Panc1 (cell line): ENCODE data around the gene UPP1. TPM values are rescaled to one million over a fixed set of nuclear protein-coding genes. Genes with fewer than 3 reads are reported as not detected.

Experiments used
- ATAC-seq: fragments of 200-7000 bp; cut with Tn5 transposase; 2 replicates; pipeline ENCODE4 v1.9.1; 2020; ENCODE audit warnings: mild to moderate bottlenecking, moderate library complexity
- BruUV-seq: library from RNA; stranded (reverse); fragments of 400-500 nt; replicated peaks from 2 replicates; lab custom pipeline; 2021; lab: Mats Ljungman, UMichigan
- CTCF ChIA-PET: fragments of 300-600 bp; sonication (Branson Sonifier 250); formaldehyde crosslinking; loops from one replicate; lab custom pipeline; 2022; ENCODE audit warnings: antibody characterized with exemption; lab: Charles Lee
- POLR2A ChIA-PET: fragments of 300-600 bp; sonication (Branson Sonifier 250); formaldehyde crosslinking; loops from one replicate; lab custom pipeline; 2022; ENCODE audit warnings: antibody characterized with exemption; lab: Charles Lee
- DNase-seq: peaks from one replicate; pipeline ENCODE4 v3.0.0-alpha.2; 2010; ENCODE audit warnings: low read depth, low spot score
- H3K27ac ChIP-seq: 2 replicates; pipeline ENCODE4 v1.5.1; 2011; ENCODE audit warnings: mild to moderate bottlenecking, low read length, inconsistent platforms
- H3K27me3 ChIP-seq: fragments of 200-500 bp; sonication (Bioruptor generic); 2 replicates; pipeline ENCODE4 v1.6.0; 2014; ENCODE audit warnings: low read length, inconsistent platforms; ENCODE audit not compliant: control insufficient read depth, insufficient read depth
- H3K36me3 ChIP-seq: fragments of 200-500 bp; sonication (Bioruptor generic); 2 replicates; pipeline ENCODE4 v1.5.1; 2014; ENCODE audit warnings: inconsistent platforms, mild to moderate bottlenecking, low read length, moderate library complexity; ENCODE audit not compliant: control insufficient read depth, insufficient read depth
- H3K4me1 ChIP-seq: 2 replicates; pipeline ENCODE4 v1.5.1; 2011; ENCODE audit warnings: inconsistent platforms, mild to moderate bottlenecking, low read length, moderate library complexity; ENCODE audit not compliant: control insufficient read depth, insufficient read depth
- H3K4me3 ChIP-seq, 2 experiments: 2 replicates each; pipeline ENCODE4 v1.5.1; 2011 to 2012; ENCODE audit warnings: low read depth in 2 of 2, low read length in 2 of 2, mild to moderate bottlenecking in 2 of 2, inconsistent platforms in 1 of 2, moderate library complexity in 1 of 2
- H3K9me3 ChIP-seq: fragments of 200-500 bp; sonication (Bioruptor generic); 2 replicates; pipeline ENCODE4 v1.5.1; 2014; ENCODE audit warnings: low read depth, mild to moderate bottlenecking, inconsistent platforms, low read length, moderate library complexity; ENCODE audit not compliant: control insufficient read depth, insufficient read depth
- POLR2AphosphoS5 ChIP-seq: IDR thresholded peaks from 2 replicates; pipeline ENCODE4 v1.6.1; 2012; ENCODE audit warnings: mild to moderate bottlenecking, low read depth, low read length, moderate library complexity
- REST ChIP-seq, 2 experiments: IDR thresholded peaks; 2 replicates each; pipeline ENCODE4 v1.6.1; 2011 to 2012; ENCODE audit warnings: low read depth in 2 of 2, control low read depth in 1 of 2, low read length in 1 of 2, mild to moderate bottlenecking in 1 of 2, moderate library complexity in 1 of 2; ENCODE audit not compliant: insufficient read depth in 1 of 2
- SIN3A ChIP-seq: IDR thresholded peaks from 2 replicates; pipeline ENCODE4 v1.6.1; 2012; ENCODE audit warnings: low read depth, mild to moderate bottlenecking, low read length, moderate library complexity, borderline replicate concordance; ENCODE audit not compliant: insufficient read depth
- TCF7L2 ChIP-seq: IDR thresholded peaks from 2 replicates; pipeline ENCODE4 v1.6.1; 2011; ENCODE audit warnings: mild to moderate bottlenecking, low read depth, low read length, inconsistent platforms
- in situ Hi-C: cut with HindIII; loops from 2 replicates; pipeline ENCODE4 v1.10.0; 2016; ENCODE audit warnings: low sequenced_read_pairs, low pct_unique_long_range_greater_than_20kb
- intact Hi-C: fragments of 100-400 bp; cut with micrococcal nuclease; formaldehyde crosslinking; loops from one replicate; pipeline ENCODE4 v1.10.0; 2022; ENCODE audit not compliant: unreplicated experiment
- total RNA-seq: library from RNA; stranded (reverse); gene quantifications from one replicate; pipeline ENCODE4 v1.2.1, GENCODE V29; 2021; ENCODE audit not compliant: unreplicated experiment
- TF ChIP-seq, protein P1 (sequence below): fragments of 450-650 bp; IDR thresholded peaks from 2 replicates; pipeline ENCODE4 v1.5.1; 2017; ENCODE audit warnings: mild to moderate bottlenecking

The UPP1 gene
- total RNA-seq, 1 experiment from 2014 or later = 331 TPM

GRCh38 chr7:48053736-48054135 lies 35.3 kb upstream of the UPP1 start:
- intact Hi-C loops = no loop called here
- ATAC-seq = no peak
- ChIA-PET POLR2A (interaction anchor here (1.0 kb wide), 1 partner anchor 35 kb away, joined by 4 read pairs; no protein-coding TSS in a partner anchor), CTCF (no interaction called here)
- no peak for DNase-seq
- Histone ChIP-seq H3K4me3 (no peak overlapping the region), H3K27me3 (no peaks in the 10 kb centered on the region), H3K4me1 (no peaks in the 10 kb centered on the region), H3K36me3 (no peaks in the 10 kb centered on the region), H3K27ac (no peak overlapping the region), H3K9me3 (no peaks in the 10 kb centered on the region; the same call in 1 of the 2 replicates)
- BruUV-seq = no TSS peak
- in situ Hi-C loops = no loop called here
- TF ChIP-seq POLR2AphosphoS5 = no peak
- no peak for TF ChIP-seq TCF7L2
- TF ChIP-seq, protein P1, sequence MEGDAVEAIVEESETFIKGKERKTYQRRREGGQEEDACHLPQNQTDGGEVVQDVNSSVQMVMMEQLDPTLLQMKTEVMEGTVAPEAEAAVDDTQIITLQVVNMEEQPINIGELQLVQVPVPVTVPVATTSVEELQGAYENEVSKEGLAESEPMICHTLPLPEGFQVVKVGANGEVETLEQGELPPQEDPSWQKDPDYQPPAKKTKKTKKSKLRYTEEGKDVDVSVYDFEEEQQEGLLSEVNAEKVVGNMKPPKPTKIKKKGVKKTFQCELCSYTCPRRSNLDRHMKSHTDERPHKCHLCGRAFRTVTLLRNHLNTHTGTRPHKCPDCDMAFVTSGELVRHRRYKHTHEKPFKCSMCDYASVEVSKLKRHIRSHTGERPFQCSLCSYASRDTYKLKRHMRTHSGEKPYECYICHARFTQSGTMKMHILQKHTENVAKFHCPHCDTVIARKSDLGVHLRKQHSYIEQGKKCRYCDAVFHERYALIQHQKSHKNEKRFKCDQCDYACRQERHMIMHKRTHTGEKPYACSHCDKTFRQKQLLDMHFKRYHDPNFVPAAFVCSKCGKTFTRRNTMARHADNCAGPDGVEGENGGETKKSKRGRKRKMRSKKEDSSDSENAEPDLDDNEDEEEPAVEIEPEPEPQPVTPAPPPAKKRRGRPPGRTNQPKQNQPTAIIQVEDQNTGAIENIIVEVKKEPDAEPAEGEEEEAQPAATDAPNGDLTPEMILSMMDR = no peak
- no peak for TF ChIP-seq REST (IDR thresholded peaks at IDR 0.05; ENCODE audit: insufficient read depth in 1 of 2, low read depth in 2 of 2, low read length in 1 of 2)
- TF ChIP-seq SIN3A = no peak

GRCh38 chr7:48058990-48059389 lies 30.1 kb upstream of the UPP1 start:
- ChIA-PET POLR2A (interaction anchor here (0.7 kb wide), 1 partner anchor 1096 kb away, joined by 3 read pairs; no protein-coding TSS in a partner anchor), CTCF (no interaction called here)
- H3K4me3 ChIP-seq = no peak overlapping the region
- H3K27me3 ChIP-seq = no peaks in the 10 kb centered on the region
- H3K9me3 ChIP-seq = peaks cover 7% of the 10 kb centered on the region; the same call in 1 of the 2 replicates
- ATAC-seq (no peak), DNase-seq (no peak)
- H3K36me3 ChIP-seq = no peaks in the 10 kb centered on the region
- TF ChIP-seq TCF7L2 (no peak), POLR2AphosphoS5 (no peak), SIN3A (no peak), REST (IDR thresholded peaks at IDR 0.05; ENCODE audit: insufficient read depth in 1 of 2, low read depth in 2 of 2, low read length in 1 of 2) (no peak)
- TF ChIP-seq, protein P1 = no peak
- H3K4me1 ChIP-seq = no peaks in the 10 kb centered on the region
- in situ Hi-C loops (no loop called here), intact Hi-C loops (no loop called here)
- no peak overlapping the region for H3K27ac ChIP-seq
- no TSS peak for BruUV-seq
